GM12873 (cell line): Measurements from ENCODE around the gene FGF14.

Experiments
- CTCF ChIP-seq: IDR thresholded peaks from 2 replicates; pipeline ENCODE4 v1.5.1; 2012; ENCODE audit warnings: low read depth, mild to moderate bottlenecking, moderate library complexity, low read length, control low read depth; ENCODE audit not compliant: insufficient read depth; ENCODE audit errors: missing control alignments

The FGF14 gene

GRCh38 chr13:101780211-101780610 lies 621.6 kb downstream of the FGF14 start:
- TF ChIP-seq CTCF = no peak

GRCh38 chr13:101779147-101779546 lies 622.7 kb downstream of the FGF14 start:
- TF ChIP-seq CTCF = no peak

GRCh38 chr13:101775267-101775666 lies 626.6 kb downstream of the FGF14 start:
- TF ChIP-seq CTCF = no peak

- TF ChIP-seq CTCF = no peak
Measured at GRCh38 chr13:101774393-101774792, 627.5 kb downstream of the FGF14 start.

GRCh38 chr13:101773062-101773461 lies 628.8 kb downstream of the FGF14 start:
- no peak for TF ChIP-seq CTCF

- TF ChIP-seq CTCF = no peak
Measured at GRCh38 chr13:101767131-101767530, 634.7 kb downstream of the FGF14 start.

- TF ChIP-seq CTCF = no peak
Measured at GRCh38 chr13:101763191-101763590, 638.7 kb downstream of the FGF14 start.

- peak; percentile 50 for TF ChIP-seq CTCF
Measured at GRCh38 chr13:101757446-101758039, 644.3 kb downstream of the FGF14 start.
